ENCODE data around the gene MLXIP. TPM values are rescaled to one million over a fixed set of nuclear protein-coding genes. Genes with fewer than 3 reads are reported as not detected.

MLXIP gene
- total RNA-seq, 6 experiments from 2014 or later, result 13.9 to 45.9 (median 16.6) TPM

- DNase-seq (no peak), ATAC-seq (no peak)
- Histone ChIP-seq H3K27me3 (no peaks in the 10 kb centered on the region), H3K9me3 (no peaks in the 10 kb centered on the region), H3K27ac (no peak overlapping the region), H3K4me3 (no peak overlapping the region), H3K4me1 (peaks cover 0 to 19% (median 3%) of the 10 kb centered on the region in 4 donors), H3K36me3 (no peaks in the 10 kb centered on the region)
- TF ChIP-seq CTCF (IDR thresholded peaks at IDR 0.05) (no peak), POLR2A (IDR thresholded peaks at IDR 0.05) (no peak)
- intact Hi-C loops (cut with DNase I), result loop anchor here (5.0 kb wide), 1 partner anchor 65 kb away; no protein-coding TSS in a partner anchor
- 92% methylated on average over 6 of the region's 11 CpGs for WGBS (ENCODE audit: insufficient coverage, low coverage, low lambda C conversion rate, missing lambda C conversion rate)
These were observed 21.4 kb upstream of the MLXIP start for GRCh38 chr12:122057007-122057735.

GRCh38 chr12:122057769-122058168 lies 20.8 kb upstream of the MLXIP start:
- H3K27ac ChIP-seq, result no peak overlapping the region
- ATAC-seq (no peak), DNase-seq (no peak)
- peaks cover 0 to 21% (median 4%) of the 10 kb centered on the region in 4 donors for H3K4me1 ChIP-seq
- no peak overlapping the region for H3K4me3 ChIP-seq
- H3K36me3 ChIP-seq, result no peaks in the 10 kb centered on the region
- no peaks in the 10 kb centered on the region for H3K9me3 ChIP-seq
- no peaks in the 10 kb centered on the region for H3K27me3 ChIP-seq
- intact Hi-C loops (cut with DNase I), result loop anchor here (5.0 kb wide), 1 partner anchor 65 kb away; no protein-coding TSS in a partner anchor
- TF ChIP-seq POLR2A (IDR thresholded peaks at IDR 0.05) (no peak), CTCF (IDR thresholded peaks at IDR 0.05) (no peak)
- 86% methylated on average over 3 of the region's 3 CpGs for WGBS (ENCODE audit: insufficient coverage, low coverage, low lambda C conversion rate, missing lambda C conversion rate)

GRCh38 chr12:122058549-122059149 lies 19.9 kb upstream of the MLXIP start:
- Histone ChIP-seq H3K4me3 (no peak overlapping the region), H3K27ac (no peak overlapping the region), H3K4me1 (peaks cover 0 to 29% (median 8%) of the 10 kb centered on the region in 4 donors), H3K9me3 (no peaks in the 10 kb centered on the region), H3K36me3 (no peaks in the 10 kb centered on the region), H3K27me3 (no peaks in the 10 kb centered on the region)
- WGBS (ENCODE audit: insufficient coverage, low coverage, low lambda C conversion rate, missing lambda C conversion rate), result 100% methylated on average over 1 of the region's 11 CpGs
- TF ChIP-seq CTCF (IDR thresholded peaks at IDR 0.05) (no peak), POLR2A (IDR thresholded peaks at IDR 0.05) (no peak)
- ATAC-seq (no peak), DNase-seq (no peak)
- intact Hi-C loops (cut with DNase I), result loop anchor here (5.0 kb wide), 1 partner anchor 64 kb away; no protein-coding TSS in a partner anchor

- TF ChIP-seq POLR2A (IDR thresholded peaks at IDR 0.05) (no peak), CTCF (IDR thresholded peaks at IDR 0.05) (no peak)
- intact Hi-C loops (cut with DNase I), result loop anchor here (5.0 kb wide), 1 partner anchor 63 kb away; no protein-coding TSS in a partner anchor
These were observed 19.2 kb upstream of the MLXIP start for GRCh38 chr12:122059203-122059960.

More at GRCh38 chr12:122059203-122059960, 19.2 kb upstream of the MLXIP start:
- ATAC-seq (no peak), DNase-seq (no peak)
- H3K27me3 ChIP-seq, result no peaks in the 10 kb centered on the region
- H3K4me1 ChIP-seq, result peaks cover 0 to 35% (median 12%) of the 10 kb centered on the region in 4 donors
- no peaks in the 10 kb centered on the region for H3K9me3 ChIP-seq
- WGBS (ENCODE audit: insufficient coverage, low coverage, low lambda C conversion rate, missing lambda C conversion rate), result 89% methylated on average over 14 of the region's 28 CpGs
- no peaks in the 10 kb centered on the region for H3K36me3 ChIP-seq
- H3K4me3 ChIP-seq, result no peak overlapping the region
- no peak overlapping the region for H3K27ac ChIP-seq

Data from right lobe of liver (tissue), 6 donors.